KBM-7 (cell line): ENCODE results near the gene ANKRD23.
A peak's percentile ranks its signal among the peaks of the same experiment; 100 is the strongest.

ENCODE experiments used
- DNase-seq: peaks from one replicate; pipeline ENCODE4 v3.0.0-alpha.2; 2015
- in situ Hi-C: fragments of 300-500 bp; cut with MboI; formaldehyde crosslinking; loops from 2 replicates; pipeline ENCODE4 v1.14.3; 2020; ENCODE audit warnings: low sequenced_read_pairs, low pct_unique_long_range_greater_than_20kb, mixed read lengths

ANKRD23 gene

DNA sequence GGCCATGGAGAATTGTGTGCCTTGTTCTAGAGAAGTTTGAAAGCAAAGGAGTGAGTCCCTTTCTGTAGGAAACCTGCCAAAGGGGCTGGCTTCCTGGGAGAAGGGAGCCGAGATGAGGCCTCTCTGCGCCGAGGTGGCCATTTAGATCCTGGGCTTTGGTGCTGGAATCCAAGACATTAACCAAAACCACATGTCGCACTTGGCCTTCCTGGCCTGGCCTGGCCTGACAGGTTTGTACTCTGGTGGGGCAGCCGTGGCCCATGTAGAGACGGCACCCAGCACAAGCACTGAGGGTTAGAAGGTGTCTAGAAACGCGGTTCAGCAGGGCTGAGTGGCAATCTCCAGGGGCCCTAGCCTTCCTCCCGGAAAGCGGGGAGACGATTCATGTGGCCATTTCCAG, 20.6 kb downstream of the ANKRD23 start:
- no peak for DNase-seq
- in situ Hi-C loops = no loop called here

DNA sequence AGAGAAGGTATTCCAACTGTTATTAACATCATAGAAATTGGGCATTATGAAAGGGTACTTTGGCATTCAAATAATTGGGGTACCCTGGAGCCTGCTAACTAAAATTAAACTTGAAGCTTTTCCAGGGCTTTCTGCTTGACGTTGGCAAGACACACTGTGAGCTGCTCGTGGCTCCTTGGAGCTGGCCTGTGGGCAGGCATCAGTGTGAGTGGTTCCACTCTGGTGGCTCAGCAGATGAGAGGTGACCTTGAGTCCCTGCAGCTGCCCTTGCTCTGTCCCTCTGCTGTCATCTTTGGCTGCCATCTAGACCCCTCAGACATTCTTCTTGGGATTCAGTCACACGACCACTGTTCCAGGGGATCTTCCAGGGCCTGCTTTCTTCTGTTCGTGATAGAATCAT, 21.0 kb downstream of the ANKRD23 start:
- DNase-seq = no peak
- in situ Hi-C loops = no loop called here

DNA sequence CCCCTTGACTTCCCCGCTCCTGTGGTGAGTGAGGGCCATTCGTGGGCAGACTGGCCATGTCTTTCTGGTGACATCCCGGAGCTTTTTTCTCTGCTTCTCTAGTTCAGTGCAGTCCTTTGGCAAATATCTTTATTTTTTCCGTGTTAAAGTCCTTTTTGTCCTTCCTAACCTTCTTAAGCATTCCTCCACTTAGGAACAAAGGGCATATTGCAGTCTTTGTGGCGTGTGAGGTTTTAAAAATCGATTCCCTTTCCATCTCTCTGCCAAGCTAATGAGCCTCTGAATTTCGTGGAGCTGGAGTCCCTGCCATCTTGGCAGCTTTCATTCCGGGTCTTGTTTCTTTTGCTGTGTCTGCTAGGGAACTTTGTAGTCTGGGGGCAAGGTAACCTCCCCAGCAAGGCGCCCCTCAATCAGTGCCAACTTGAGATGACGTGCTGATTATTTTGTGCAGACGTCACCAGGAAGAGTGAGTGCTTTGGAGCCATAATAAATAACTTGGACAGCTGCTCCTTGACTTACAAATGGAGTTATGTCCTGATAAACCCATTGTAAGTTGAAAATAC, 22.6 kb downstream of the ANKRD23 start:
- in situ Hi-C loops = no loop called here
- DNase-seq = no peak

GRCh38 chr2:96819876-96820511, 23.8 kb downstream of the ANKRD23 start:
- no peak for DNase-seq
- in situ Hi-C loops = no loop called here

DNA sequence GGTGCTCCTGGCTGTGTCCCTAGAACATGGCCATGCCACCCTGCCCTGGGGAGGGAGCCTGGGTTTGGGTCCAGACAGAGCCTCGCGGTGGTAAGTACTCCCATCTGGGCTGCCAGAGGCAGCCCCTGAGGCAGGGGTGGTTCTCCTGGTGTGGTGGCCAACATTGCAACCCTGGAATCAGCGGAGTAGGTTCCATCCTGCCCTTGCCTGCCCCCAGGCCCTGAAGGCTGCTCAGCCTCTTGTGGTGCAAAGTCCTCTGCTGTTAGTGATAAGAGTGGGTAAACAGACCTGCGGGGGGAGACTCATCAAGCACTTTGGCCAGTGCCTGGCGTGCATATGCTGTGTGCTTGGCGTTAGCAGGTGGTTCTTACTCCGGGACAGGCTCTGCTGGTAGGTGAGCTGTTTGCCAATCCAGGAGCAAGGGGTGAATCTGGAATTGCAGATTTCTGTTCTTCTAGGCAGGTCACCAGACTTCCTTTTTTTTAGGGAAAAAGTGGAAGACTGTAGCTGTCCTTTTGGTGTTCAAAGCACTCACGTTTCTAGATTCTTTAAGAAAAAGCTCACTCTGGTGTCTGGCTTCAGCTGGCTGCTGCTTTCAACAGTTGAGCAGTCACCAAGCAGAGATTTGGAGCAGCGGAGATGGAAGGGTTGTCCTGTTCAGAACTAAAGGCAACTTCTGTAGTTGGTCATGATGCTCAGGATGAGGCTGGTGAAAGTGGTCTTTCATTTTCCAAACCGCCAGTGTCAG, 24.5 kb downstream of the ANKRD23 start:
- in situ Hi-C loops = no loop called here
- no peak for DNase-seq

GRCh38 chr2:96817882-96818281, 25.9 kb downstream of the ANKRD23 start:
- in situ Hi-C loops = no loop called here
- DNase-seq = no peak

GRCh38 chr2:96816836-96817702, 26.8 kb downstream of the ANKRD23 start:
- in situ Hi-C loops = no loop called here
- DNase-seq = peak; percentile 30

- DNase-seq = peak; percentile 89
- in situ Hi-C loops = no loop called here
Measured at GRCh38 chr2:96816127-96816835, 27.5 kb downstream of the ANKRD23 start, which contains the start of gene CNNM3. CNNM3 (plus strand) TSS chr2:96816268; CDS start chr2:96816278, 10 bp downstream.

- peak; percentile 56 for DNase-seq
- in situ Hi-C loops = no loop called here
Measured at GRCh38 chr2:96815326-96816126, 28.3 kb downstream of the ANKRD23 start.

GRCh38 chr2:96813656-96814055, 30.2 kb downstream of the ANKRD23 start:
- in situ Hi-C loops = no loop called here

DNA sequence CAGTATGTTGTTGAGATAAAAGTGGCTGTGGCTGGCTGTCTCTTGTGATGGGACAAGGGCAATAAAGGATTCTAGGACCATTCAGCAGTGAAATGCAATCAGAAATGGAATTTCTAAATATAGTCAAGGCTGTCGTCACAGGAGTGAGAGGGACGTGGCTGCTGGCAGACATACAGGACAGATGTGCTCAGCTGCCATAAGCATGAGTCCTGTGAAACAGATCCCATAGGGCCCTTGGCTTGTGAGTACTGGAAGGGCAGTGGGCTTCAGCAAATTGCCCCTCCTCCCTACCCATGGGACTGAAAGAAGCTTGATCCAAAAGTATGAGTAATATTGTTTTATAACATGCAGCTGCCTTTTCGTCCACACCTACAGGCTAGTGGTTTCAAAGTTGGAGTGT, 31.9 kb downstream of the ANKRD23 start:
- DNase-seq = no peak
- in situ Hi-C loops = no loop called here

More at GRCh38 chr2:96813656-96814055, 30.2 kb downstream of the ANKRD23 start:
- no peak for DNase-seq

DNA sequence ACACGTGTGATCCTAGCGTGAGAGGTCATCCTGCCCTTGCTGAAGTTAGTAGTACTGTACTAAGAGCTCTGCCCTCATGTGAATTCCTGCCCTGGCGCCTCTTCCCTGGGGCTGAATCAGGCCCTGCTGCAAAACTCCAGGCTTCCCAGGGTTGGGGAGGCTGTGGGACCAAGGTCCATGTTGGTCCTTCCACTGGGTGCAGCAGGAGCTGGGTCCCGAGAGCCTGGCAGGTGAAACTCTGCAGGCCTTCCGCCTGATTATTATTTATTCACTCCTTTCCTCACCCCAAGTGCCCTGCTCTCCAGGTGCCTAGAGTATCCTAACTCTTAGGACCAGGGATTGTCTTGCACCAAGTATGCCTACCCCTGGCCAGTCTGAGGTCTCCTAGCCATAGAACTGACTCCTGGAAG, 33.0 kb downstream of the ANKRD23 start:
- in situ Hi-C loops = no loop called here

GRCh38 chr2:96809951-96810782, 33.7 kb downstream of the ANKRD23 start:
- in situ Hi-C loops = no loop called here
- DNase-seq = no peak

More for the DNA sequence above, 33.0 kb downstream of the ANKRD23 start:
- DNase-seq = no peak

DNA sequence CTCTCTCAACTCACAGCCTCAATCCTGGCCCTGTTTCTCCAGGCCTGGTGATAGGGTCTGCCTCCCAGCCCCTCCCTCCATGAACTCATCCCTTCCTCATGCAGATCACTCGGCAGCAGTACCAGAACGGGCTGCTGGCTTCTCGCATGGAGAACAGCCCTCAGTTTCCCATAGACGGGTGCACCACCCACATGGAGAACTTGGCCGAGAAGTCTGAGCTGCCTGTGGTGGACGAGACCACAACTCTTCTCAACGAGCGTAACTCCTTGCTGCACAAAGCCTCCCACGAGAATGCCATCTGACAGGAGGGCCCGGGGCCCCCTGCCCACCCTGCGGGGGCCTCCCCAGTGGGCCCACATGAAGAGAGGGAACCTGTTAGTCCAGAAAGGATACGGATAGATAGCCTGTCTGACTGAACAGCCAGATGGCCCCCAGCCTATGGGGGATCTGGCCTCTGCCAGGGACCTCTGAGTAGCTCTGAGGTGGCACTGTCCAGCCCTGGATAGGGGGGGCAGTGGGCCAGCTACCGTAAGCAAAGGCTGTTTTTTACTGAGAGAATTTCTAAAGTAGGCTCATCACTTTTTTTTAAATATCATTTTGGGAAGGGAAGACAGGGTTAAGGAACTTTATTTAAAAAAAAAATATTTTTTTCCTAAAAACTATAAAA, 34.5 kb downstream of the ANKRD23 start:
- DNase-seq = no peak
- in situ Hi-C loops = no loop called here

DNA sequence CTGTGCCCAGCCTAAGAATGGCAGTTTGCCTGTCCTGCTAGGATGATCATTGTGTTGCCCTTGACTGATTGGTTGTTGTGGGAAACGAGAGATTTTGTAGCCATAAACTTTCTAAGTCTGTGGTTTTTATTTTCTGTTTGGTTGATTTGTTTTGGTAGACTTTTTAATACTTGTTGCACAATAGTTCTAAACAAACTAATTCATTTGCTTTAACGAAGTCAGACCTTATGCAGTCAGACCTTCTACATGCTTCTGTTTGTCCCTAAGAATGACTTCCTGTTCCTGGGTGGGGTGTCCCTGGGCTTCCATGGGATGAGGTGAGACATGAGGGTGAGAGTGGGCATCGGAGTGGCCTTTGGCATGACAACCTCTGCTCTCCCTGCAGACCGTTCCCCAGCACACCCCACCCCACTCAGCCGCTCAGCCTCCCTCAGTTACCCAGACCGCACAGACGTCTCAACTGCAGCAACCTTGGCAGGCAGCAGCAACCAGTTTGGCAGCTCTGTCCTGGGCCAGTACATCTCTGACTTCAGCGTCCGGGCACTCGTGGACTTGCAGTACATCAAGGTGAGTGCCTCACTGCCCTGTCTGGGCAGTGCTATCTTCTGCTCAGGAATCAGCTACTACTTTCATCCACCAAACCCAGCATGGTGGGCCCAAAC, 35.5 kb downstream of the ANKRD23 start:
- no peak for DNase-seq
- in situ Hi-C loops = no loop called here

- no peak for DNase-seq
- in situ Hi-C loops = no loop called here
Measured at GRCh38 chr2:96807127-96807471, 36.7 kb downstream of the ANKRD23 start.
